Measurements from ENCODE around the gene SDC3.

DNA sequence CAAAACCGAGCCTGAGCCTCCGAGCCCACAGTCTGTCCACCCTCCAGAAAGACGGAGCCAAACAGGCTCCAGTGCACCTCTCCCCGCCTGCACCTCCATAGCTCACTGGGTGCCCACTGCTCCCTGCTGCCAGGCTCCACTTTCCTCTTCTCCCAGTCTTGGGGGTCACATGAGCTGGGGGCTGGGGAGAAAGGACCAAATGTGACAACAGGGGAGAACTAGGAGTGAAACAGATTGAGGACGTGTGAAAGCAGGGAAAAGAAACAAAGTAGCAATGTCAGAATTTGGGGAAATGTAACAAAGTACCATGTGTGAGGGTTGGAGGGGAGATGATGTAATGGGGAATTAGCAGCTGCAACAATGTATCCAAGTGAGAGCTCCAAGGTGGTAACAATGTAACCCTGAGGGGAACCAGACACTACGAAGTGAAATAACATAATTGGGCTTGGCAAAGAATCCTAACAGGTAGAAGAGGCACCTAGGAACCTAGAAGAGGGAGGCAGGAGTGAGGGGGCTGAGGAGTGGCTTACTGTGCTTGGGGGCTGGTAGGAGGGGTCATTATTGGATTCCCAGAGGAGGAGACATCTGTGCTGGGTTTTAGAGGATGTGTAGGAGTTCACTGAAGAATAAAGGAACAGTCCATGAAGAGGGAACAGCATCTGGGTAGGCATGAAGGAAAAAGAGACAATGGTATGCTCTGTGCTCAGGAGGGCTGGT lies 12.5 kb downstream of the SDC3 start:
- TF ChIP-seq, protein P1, sequence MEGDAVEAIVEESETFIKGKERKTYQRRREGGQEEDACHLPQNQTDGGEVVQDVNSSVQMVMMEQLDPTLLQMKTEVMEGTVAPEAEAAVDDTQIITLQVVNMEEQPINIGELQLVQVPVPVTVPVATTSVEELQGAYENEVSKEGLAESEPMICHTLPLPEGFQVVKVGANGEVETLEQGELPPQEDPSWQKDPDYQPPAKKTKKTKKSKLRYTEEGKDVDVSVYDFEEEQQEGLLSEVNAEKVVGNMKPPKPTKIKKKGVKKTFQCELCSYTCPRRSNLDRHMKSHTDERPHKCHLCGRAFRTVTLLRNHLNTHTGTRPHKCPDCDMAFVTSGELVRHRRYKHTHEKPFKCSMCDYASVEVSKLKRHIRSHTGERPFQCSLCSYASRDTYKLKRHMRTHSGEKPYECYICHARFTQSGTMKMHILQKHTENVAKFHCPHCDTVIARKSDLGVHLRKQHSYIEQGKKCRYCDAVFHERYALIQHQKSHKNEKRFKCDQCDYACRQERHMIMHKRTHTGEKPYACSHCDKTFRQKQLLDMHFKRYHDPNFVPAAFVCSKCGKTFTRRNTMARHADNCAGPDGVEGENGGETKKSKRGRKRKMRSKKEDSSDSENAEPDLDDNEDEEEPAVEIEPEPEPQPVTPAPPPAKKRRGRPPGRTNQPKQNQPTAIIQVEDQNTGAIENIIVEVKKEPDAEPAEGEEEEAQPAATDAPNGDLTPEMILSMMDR (IDR thresholded peaks at IDR 0.05; ENCODE audit: low read depth, low read length, poor library complexity, severe bottlenecking) = no peak
- no peak for TF ChIP-seq EZH2phosphoT487 (IDR thresholded peaks at IDR 0.05; ENCODE audit: borderline replicate concordance, low read length)
